ENCODE results near the gene AUTS2. TPM values are rescaled to one million over a fixed set of nuclear protein-coding genes. Genes with fewer than 3 reads are reported as not detected.
A peak's percentile ranks its signal among the peaks of the same experiment; 100 is the strongest.

AUTS2 gene
- total RNA-seq, 6 donors from 2014 or later, result 38.9 to 151 (median 55.8) TPM

DNA sequence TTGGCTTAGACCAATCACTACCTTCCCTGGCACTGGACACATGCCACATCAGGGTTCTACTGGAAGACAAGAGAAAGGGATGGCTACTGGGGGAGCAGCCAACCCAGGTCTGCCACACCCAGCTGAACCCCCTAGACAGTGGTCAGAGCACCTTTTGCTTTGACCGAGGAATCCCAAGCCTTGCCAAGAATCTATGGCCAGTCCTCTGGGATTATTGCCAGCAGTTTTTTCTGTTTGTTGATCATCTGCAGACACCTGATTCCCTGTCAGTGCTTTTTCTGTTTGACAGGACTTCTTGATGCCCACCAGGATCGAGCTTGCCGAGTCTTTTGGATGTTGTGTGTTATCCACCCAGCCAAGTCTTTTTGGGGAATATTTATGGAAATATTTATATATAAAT is 1057.4 kb downstream of the AUTS2 start:
- Histone ChIP-seq H3K27ac (no peak overlapping the region), H3K4me3 (no peak overlapping the region), H3K36me3 (no peaks in the 10 kb centered on the region), H3K4me1 (no peaks in the 10 kb centered on the region), H3K27me3 (no peaks in the 10 kb centered on the region), H3K9me3 (no peaks in the 10 kb centered on the region)
- no peak for TF ChIP-seq POLR2A (IDR thresholded peaks at IDR 0.05)
- TF ChIP-seq EP300 (IDR thresholded peaks at IDR 0.05), result no peak
- TF ChIP-seq, protein P1, sequence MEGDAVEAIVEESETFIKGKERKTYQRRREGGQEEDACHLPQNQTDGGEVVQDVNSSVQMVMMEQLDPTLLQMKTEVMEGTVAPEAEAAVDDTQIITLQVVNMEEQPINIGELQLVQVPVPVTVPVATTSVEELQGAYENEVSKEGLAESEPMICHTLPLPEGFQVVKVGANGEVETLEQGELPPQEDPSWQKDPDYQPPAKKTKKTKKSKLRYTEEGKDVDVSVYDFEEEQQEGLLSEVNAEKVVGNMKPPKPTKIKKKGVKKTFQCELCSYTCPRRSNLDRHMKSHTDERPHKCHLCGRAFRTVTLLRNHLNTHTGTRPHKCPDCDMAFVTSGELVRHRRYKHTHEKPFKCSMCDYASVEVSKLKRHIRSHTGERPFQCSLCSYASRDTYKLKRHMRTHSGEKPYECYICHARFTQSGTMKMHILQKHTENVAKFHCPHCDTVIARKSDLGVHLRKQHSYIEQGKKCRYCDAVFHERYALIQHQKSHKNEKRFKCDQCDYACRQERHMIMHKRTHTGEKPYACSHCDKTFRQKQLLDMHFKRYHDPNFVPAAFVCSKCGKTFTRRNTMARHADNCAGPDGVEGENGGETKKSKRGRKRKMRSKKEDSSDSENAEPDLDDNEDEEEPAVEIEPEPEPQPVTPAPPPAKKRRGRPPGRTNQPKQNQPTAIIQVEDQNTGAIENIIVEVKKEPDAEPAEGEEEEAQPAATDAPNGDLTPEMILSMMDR (IDR thresholded peaks at IDR 0.05), result no peak
- no peak for TF ChIP-seq POLR2AphosphoS5 (IDR thresholded peaks at IDR 0.05)
- WGBS, 2 donors, result 91 to 93% methylated on average over 3 of the region's 3 CpGs
- ATAC-seq (ENCODE audit: low FRiP score in 2 of 2) (no peak), DNase-seq (no peak)

DNA sequence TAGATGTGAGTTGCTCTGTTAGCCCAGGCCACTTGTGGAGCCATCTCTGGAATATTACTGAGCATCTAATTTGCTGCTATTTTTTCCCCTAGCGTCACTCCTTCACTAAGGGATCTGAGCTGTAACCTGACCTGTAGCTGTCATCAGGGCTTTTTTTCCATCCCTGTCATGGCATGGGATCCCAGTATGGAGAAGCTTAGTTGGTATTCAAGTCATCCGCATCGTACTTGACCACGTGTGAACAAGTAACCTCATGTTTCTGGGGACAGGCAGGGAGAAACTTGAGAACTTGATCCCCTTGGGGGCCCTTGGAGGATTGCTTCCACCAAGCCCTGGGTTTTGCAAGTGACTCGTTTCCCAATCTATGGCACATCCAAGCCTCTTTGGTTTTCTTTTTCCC is 1059.3 kb downstream of the AUTS2 start:
- no peak overlapping the region for H3K27ac ChIP-seq
- no peaks in the 10 kb centered on the region for H3K9me3 ChIP-seq
- DNase-seq (no peak), ATAC-seq (ENCODE audit: low FRiP score in 2 of 2) (no peak)
- H3K36me3 ChIP-seq, result no peaks in the 10 kb centered on the region
- H3K27me3 ChIP-seq, result no peaks in the 10 kb centered on the region
- TF ChIP-seq EP300 (IDR thresholded peaks at IDR 0.05) (no peak), POLR2A (IDR thresholded peaks at IDR 0.05) (no peak), POLR2AphosphoS5 (IDR thresholded peaks at IDR 0.05) (no peak)
- TF ChIP-seq, protein P1 (IDR thresholded peaks at IDR 0.05), result no peak
- no peaks in the 10 kb centered on the region for H3K4me1 ChIP-seq
- 90 to 94% methylated on average over 5 of the region's 5 CpGs for WGBS, 2 donors
- no peak overlapping the region for H3K4me3 ChIP-seq

GRCh38 chr7:70657989-70658632 is 1059.8 kb downstream of the AUTS2 start:
- TF ChIP-seq POLR2AphosphoS5 (IDR thresholded peaks at IDR 0.05), result no peak
- TF ChIP-seq EP300 (IDR thresholded peaks at IDR 0.05), result no peak
- TF ChIP-seq, protein P1 (IDR thresholded peaks at IDR 0.05), result no peak
- no peak for TF ChIP-seq POLR2A (IDR thresholded peaks at IDR 0.05)
- Histone ChIP-seq H3K9me3 (no peaks in the 10 kb centered on the region), H3K4me1 (no peaks in the 10 kb centered on the region), H3K27me3 (no peaks in the 10 kb centered on the region), H3K27ac (no peak overlapping the region), H3K36me3 (no peaks in the 10 kb centered on the region), H3K4me3 (no peak overlapping the region)
- ATAC-seq (ENCODE audit: low FRiP score in 2 of 2) (no peak), DNase-seq (no peak)
- 91 to 96% methylated on average over 9 of the region's 9 CpGs for WGBS, 2 donors

DNA sequence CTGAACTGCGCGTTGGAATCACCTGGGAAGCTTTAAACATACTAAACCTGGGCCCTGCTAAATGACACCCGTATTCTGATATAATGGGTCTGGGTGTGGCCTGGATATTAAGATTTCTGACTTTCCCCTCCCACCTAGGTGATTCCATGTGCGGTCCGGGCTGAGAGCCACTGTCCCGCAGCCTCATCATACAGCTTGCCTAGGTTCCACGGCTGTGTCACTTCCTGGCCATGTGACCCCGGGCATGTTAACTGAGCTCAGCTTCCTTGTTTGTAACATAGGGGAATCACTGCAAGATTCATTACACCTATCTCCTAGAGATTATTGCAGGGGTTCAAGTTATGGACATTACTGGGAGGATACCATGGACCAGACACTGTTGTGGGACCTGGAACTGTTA is 1061.0 kb downstream of the AUTS2 start:
- no peak for TF ChIP-seq EP300 (IDR thresholded peaks at IDR 0.05)
- TF ChIP-seq, protein P1 (IDR thresholded peaks at IDR 0.05), result no peak
- no peaks in the 10 kb centered on the region for H3K4me1 ChIP-seq
- no peaks in the 10 kb centered on the region for H3K27me3 ChIP-seq
- WGBS, 2 donors, result 86 to 94% methylated on average over 6 to 8 of the region's 8 CpGs
- no peaks in the 10 kb centered on the region for H3K36me3 ChIP-seq
- DNase-seq (no peak), ATAC-seq (ENCODE audit: low FRiP score in 2 of 2) (no peak)
- H3K9me3 ChIP-seq, result no peaks in the 10 kb centered on the region
- H3K27ac ChIP-seq, result no peak overlapping the region
- no peak overlapping the region for H3K4me3 ChIP-seq

DNA sequence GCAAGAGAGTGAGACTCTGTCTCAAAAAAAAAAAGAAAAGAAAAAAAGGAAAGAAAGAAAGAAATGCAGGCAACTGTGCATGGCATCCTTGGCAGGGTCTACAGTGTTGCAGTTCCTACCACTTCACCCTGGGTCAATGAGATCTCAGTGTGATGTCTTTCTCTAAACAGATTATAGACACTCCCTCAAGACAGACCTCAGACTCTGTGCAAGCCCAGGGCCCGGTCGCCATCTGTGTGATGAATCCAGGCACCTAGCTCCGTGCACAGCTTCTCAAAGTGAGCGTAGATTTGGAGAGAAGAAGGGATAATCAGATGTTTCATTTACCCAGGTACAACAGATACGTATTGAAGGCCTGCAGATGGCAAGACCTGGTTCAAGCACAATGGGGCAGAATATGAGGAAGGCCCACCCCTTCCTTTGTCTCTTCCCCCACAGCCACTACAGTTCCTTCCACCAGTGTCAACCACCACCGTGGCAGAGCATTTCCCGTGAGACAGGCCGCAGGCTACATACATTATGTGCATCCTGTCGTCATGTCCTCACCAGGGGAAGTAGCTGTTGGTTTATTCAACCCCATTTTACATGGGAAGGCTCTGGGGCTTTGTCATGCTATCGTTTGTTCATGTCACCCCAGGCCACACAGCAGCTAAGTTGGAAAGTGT is 1062.0 kb downstream of the AUTS2 start:
- TF ChIP-seq, protein P1 (IDR thresholded peaks at IDR 0.05), result no peak
- TF ChIP-seq POLR2AphosphoS5 (IDR thresholded peaks at IDR 0.05), result peak in 1 of 2 donors; percentile 41
- WGBS, 2 donors, result 85 to 89% methylated on average over 9 to 10 of the region's 10 CpGs
- H3K27me3 ChIP-seq, result no peaks in the 10 kb centered on the region
- DNase-seq (peak in 1 of 2 donors; percentile 39), ATAC-seq (ENCODE audit: low FRiP score in 2 of 2) (no peak)
- no peak overlapping the region for H3K4me3 ChIP-seq
- H3K4me1 ChIP-seq, result no peaks in the 10 kb centered on the region
- H3K9me3 ChIP-seq, result no peaks in the 10 kb centered on the region
- no peak overlapping the region for H3K27ac ChIP-seq
- no peaks in the 10 kb centered on the region for H3K36me3 ChIP-seq
